Ishikawa (cell line): ENCODE results near the gene SLC4A2.
A peak's percentile ranks its signal among the peaks of the same experiment; 100 is the strongest.

Experiments
- CEBPB ChIP-seq: IDR thresholded peaks from 2 replicates; pipeline ENCODE4 v1.6.1; 2012
- CREB1 ChIP-seq: IDR thresholded peaks from 2 replicates; pipeline ENCODE4 v1.6.1; 2012; ENCODE audit warnings: low read depth
- EGR1 ChIP-seq: IDR thresholded peaks from 2 replicates; pipeline ENCODE4 v1.6.1; 2012
- EP300 ChIP-seq: IDR thresholded peaks from 2 replicates; pipeline ENCODE4 v1.6.1; 2012; ENCODE audit warnings: borderline replicate concordance
- FOXM1 ChIP-seq: IDR thresholded peaks from 2 replicates; pipeline ENCODE4 v1.6.1; 2012; ENCODE audit warnings: low read depth, borderline replicate concordance
- NFIC ChIP-seq: IDR thresholded peaks from 2 replicates; pipeline ENCODE4 v1.6.1; 2012
- RAD21 ChIP-seq: IDR thresholded peaks from 2 replicates; pipeline ENCODE4 v1.6.1; 2012; ENCODE audit warnings: low read depth
- TAF1 ChIP-seq: IDR thresholded peaks from 2 replicates; pipeline ENCODE4 v1.6.1; 2012; ENCODE audit warnings: low read depth, mild to moderate bottlenecking
- TCF12 ChIP-seq: IDR thresholded peaks from 2 replicates; pipeline ENCODE4 v1.6.1; 2012; ENCODE audit warnings: low read depth
- TEAD4 ChIP-seq: IDR thresholded peaks from 2 replicates; pipeline ENCODE4 v1.6.1; 2012
- USF1 ChIP-seq: IDR thresholded peaks from 2 replicates; pipeline ENCODE4 v1.6.1; 2012
- YY1 ChIP-seq: IDR thresholded peaks from 2 replicates; pipeline ENCODE4 v1.6.1; 2012; ENCODE audit warnings: low read depth
- ZBTB7A ChIP-seq: IDR thresholded peaks from 2 replicates; pipeline ENCODE4 v1.6.1; 2012; ENCODE audit warnings: low read depth
- TF ChIP-seq, protein P1 (sequence below): IDR thresholded peaks from 2 replicates; pipeline ENCODE4 v1.6.1; 2012; ENCODE audit warnings: low read depth, mild to moderate bottlenecking
- TF ChIP-seq, protein P2 (sequence below): IDR thresholded peaks from 2 replicates; pipeline ENCODE4 v1.6.1; 2012

Gene SLC4A2

GRCh38 chr7:151062399-151063211, 3.2 kb downstream of the SLC4A2 start:
- TF ChIP-seq EP300 (no peak), USF1 (peak; percentile 76), YY1 (no peak)

GRCh38 chr7:151063212-151063561, 3.8 kb downstream of the SLC4A2 start:
- TF ChIP-seq CREB1 (no peak), TEAD4 (no peak), ZBTB7A (no peak), RAD21 (no peak), EGR1 (no peak), CEBPB (no peak), USF1 (no peak)
- TF ChIP-seq, protein P1, sequence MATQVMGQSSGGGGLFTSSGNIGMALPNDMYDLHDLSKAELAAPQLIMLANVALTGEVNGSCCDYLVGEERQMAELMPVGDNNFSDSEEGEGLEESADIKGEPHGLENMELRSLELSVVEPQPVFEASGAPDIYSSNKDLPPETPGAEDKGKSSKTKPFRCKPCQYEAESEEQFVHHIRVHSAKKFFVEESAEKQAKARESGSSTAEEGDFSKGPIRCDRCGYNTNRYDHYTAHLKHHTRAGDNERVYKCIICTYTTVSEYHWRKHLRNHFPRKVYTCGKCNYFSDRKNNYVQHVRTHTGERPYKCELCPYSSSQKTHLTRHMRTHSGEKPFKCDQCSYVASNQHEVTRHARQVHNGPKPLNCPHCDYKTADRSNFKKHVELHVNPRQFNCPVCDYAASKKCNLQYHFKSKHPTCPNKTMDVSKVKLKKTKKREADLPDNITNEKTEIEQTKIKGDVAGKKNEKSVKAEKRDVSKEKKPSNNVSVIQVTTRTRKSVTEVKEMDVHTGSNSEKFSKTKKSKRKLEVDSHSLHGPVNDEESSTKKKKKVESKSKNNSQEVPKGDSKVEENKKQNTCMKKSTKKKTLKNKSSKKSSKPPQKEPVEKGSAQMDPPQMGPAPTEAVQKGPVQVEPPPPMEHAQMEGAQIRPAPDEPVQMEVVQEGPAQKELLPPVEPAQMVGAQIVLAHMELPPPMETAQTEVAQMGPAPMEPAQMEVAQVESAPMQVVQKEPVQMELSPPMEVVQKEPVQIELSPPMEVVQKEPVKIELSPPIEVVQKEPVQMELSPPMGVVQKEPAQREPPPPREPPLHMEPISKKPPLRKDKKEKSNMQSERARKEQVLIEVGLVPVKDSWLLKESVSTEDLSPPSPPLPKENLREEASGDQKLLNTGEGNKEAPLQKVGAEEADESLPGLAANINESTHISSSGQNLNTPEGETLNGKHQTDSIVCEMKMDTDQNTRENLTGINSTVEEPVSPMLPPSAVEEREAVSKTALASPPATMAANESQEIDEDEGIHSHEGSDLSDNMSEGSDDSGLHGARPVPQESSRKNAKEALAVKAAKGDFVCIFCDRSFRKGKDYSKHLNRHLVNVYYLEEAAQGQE = no peak

DNA sequence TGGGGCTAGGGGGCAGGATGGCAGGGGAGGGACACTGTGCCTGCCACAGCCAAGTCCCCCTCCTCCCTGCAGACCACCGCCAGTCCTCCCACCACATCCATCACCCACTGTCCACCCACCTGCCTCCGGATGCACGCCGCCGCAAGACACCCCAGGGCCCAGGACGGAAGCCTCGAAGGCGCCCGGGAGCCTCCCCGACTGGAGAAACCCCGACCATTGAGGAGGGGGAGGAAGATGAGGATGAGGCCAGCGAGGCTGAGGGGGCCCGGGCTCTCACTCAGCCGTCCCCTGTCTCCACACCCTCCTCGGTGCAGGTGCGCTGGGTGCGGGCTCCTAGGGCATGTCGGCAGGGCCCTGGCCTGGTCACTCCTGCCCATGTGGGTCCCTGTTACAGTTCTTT, 5.1 kb downstream of the SLC4A2 start:
- TF ChIP-seq TEAD4 (no peak), TCF12 (no peak), USF1 (no peak), EP300 (no peak), ZBTB7A (no peak)
- TF ChIP-seq, protein P1 = no peak

- TF ChIP-seq NFIC (no peak), ZBTB7A (no peak), TEAD4 (no peak), EP300 (no peak), CEBPB (no peak)
Observed at GRCh38 chr7:151064993-151065392, 5.6 kb downstream of the SLC4A2 start.

DNA sequence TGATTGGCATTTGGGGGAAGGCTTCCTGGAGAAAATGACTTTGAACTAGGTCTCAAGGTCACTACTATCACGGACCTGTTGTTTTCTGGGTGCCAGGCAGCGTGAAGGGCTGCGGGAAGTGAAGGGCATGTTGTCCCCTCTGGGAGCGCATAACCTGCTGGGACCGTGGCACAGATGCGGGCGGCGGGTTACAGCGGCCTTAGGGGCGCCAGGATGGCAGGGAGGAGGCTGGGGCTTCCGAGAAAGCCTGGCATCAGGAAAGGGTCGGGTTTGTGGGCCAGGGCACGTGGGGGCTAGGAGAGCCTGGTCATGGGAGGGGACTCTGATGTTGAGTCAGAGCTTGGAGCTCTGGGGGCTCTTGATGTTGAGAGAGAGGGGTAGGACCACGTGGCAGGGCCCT, 6.1 kb downstream of the SLC4A2 start:
- TF ChIP-seq FOXM1 (no peak), TEAD4 (no peak), ZBTB7A (no peak), TAF1 (no peak), RAD21 (no peak), CREB1 (no peak), YY1 (no peak), TCF12 (no peak), USF1 (no peak), NFIC (no peak), CEBPB (no peak), EP300 (no peak), EGR1 (no peak)
- TF ChIP-seq, protein P2, sequence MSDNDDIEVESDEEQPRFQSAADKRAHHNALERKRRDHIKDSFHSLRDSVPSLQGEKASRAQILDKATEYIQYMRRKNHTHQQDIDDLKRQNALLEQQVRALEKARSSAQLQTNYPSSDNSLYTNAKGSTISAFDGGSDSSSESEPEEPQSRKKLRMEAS = no peak
- TF ChIP-seq, protein P1 = no peak
